Measurements from ENCODE around the gene IFNB1.

DNA sequence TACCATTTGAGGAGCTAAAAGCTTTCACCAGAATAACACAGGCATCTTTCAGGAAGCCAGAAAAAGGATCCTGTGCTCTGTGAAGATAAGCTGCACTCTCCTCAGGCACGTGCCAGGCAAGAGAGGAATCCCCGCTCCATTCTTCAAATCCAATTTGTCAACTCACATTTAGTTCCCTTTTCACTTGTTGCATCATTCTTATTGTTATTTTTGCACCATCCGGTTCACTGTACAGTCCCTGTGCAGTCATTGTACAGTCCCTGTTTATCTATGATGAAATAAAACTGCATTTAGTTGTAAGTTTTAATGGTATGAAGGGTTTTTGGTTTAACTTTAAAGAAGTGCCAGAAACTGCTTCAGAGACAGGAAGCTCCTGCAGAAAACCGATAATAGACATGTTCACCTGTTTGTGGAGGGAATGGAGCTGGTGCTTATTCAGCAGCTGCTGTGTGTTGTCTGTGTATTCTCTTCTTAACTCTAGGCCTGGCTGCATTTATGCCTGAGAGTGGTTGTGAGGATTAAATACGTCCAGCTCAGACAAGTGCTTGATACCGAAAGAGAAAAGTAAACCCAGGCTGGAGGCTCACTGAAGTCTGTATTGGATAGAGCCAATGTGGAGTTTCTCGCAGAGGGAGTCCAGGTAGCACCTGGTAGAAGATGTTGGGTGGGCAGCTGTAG lies 41.5 kb upstream of the IFNB1 start:
- no peak for TF ChIP-seq CTCF (IDR thresholded peaks at IDR 0.05)
- no peak for TF ChIP-seq POLR2A (IDR thresholded peaks at IDR 0.05)
